Ovary (tissue), 3 donors: ENCODE measurements around the gene APOOL.

Source experiments
- CTCF ChIP-seq, 3 donors: fragments of 450-650 bp in 2 of 3; fragments of 200-600 bp in 1 of 3; IDR thresholded peaks; one replicate each; pipeline versions ENCODE4 v1.5.1 to v1.8.0; 2016 to 2022; ENCODE audit warnings: antibody characterized with exemption in 3 of 3, mild to moderate bottlenecking in 1 of 3
- POLR2A ChIP-seq: fragments of 450-650 bp; IDR thresholded peaks from one replicate; pipeline ENCODE4 v1.6.1; 2017; ENCODE audit warnings: antibody characterized with exemption, mild to moderate bottlenecking, moderate library complexity
- donor health status: DM: no; HTN: no; CAD: no.

GRCh38 chrX:85001344-85001743 is 2.3 kb upstream of the APOOL start:
- TF ChIP-seq CTCF (IDR thresholded peaks at IDR 0.05) = no peak
- TF ChIP-seq POLR2A = no peak
